ENCODE results near the gene DNAH1. TPM values are rescaled to one million over a fixed set of nuclear protein-coding genes. Genes with fewer than 3 reads are reported as not detected.
A peak's percentile ranks its signal among the peaks of the same experiment; 100 is the strongest.

DNAH1 gene
- total and polyA plus RNA-seq, 2 of the 13 experiments (the other 11 are each of a cell fraction or from before 2014, with no cell fraction given) = 0.64 to 3.5 TPM

DNA sequence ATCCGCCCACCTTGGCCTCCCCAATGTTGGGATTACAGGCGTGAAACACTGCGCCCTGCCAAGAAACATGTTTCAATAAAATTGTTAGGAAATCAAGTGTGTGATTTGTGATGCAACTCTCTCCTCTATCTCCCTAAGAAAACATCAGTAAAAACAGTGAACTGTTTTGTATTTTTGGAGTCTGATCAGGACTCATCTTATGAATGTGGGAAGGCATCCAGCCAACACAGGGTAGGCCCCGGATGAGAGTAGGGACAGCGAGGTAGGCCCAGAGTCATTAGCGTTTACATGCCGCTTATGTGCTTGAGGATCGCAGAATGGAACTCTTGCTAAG, 29.4 kb upstream of the DNAH1 start (continued):
- TF ChIP-seq, protein P1, sequence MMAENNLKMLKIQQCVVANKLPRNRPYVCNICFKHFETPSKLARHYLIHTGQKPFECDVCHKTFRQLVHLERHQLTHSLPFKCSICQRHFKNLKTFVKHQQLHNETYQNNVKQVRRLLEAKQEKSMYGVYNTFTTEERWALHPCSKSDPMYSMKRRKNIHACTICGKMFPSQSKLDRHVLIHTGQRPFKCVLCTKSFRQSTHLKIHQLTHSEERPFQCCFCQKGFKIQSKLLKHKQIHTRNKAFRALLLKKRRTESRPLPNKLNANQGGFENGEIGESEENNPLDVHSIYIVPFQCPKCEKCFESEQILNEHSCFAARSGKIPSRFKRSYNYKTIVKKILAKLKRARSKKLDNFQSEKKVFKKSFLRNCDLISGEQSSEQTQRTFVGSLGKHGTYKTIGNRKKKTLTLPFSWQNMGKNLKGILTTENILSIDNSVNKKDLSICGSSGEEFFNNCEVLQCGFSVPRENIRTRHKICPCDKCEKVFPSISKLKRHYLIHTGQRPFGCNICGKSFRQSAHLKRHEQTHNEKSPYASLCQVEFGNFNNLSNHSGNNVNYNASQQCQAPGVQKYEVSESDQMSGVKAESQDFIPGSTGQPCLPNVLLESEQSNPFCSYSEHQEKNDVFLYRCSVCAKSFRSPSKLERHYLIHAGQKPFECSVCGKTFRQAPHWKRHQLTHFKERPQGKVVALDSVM (CRISPR knock-in tag; IDR thresholded peaks at IDR 0.05) = peak; percentile 41
- TF ChIP-seq PHF8 (CRISPR knock-in tag; IDR thresholded peaks at IDR 0.05) (peak; percentile 29; the same call in 1 of the 2 replicates), CEBPB (IDR thresholded peaks at IDR 0.05; ENCODE audit: borderline replicate concordance, low read depth, low read length) (peak; percentile 76), SMAD3 (CRISPR knock-in tag; IDR thresholded peaks at IDR 0.05) (peak; percentile 24; the same call in 1 of the 2 replicates), ZNF337 (CRISPR knock-in tag; IDR thresholded peaks at IDR 0.05; ENCODE audit: borderline replicate concordance, low read depth) (no peak), KDM6A (CRISPR knock-in tag; IDR thresholded peaks at IDR 0.05; ENCODE audit: low read depth) (peak; percentile 24; the same call in 1 of the 2 replicates), MED1 (CRISPR knock-in tag; IDR thresholded peaks at IDR 0.05) (0 out of 2 replicates have a peak, but pooled peaks have one; percentile 20)
- TF ChIP-seq, protein P2, sequence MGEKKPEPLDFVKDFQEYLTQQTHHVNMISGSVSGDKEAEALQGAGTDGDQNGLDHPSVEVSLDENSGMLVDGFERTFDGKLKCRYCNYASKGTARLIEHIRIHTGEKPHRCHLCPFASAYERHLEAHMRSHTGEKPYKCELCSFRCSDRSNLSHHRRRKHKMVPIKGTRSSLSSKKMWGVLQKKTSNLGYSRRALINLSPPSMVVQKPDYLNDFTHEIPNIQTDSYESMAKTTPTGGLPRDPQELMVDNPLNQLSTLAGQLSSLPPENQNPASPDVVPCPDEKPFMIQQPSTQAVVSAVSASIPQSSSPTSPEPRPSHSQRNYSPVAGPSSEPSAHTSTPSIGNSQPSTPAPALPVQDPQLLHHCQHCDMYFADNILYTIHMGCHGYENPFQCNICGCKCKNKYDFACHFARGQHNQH (CRISPR knock-in tag; IDR thresholded peaks at IDR 0.05) = no peak
- TF ChIP-seq, protein P3, sequence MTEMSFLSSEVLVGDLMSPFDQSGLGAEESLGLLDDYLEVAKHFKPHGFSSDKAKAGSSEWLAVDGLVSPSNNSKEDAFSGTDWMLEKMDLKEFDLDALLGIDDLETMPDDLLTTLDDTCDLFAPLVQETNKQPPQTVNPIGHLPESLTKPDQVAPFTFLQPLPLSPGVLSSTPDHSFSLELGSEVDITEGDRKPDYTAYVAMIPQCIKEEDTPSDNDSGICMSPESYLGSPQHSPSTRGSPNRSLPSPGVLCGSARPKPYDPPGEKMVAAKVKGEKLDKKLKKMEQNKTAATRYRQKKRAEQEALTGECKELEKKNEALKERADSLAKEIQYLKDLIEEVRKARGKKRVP (CRISPR knock-in tag; IDR thresholded peaks at IDR 0.05) = 0 out of 4 replicates have a peak, but pooled peaks of 1 of the 2 experiments have one; percentile 17
- TF ChIP-seq, protein P4, sequence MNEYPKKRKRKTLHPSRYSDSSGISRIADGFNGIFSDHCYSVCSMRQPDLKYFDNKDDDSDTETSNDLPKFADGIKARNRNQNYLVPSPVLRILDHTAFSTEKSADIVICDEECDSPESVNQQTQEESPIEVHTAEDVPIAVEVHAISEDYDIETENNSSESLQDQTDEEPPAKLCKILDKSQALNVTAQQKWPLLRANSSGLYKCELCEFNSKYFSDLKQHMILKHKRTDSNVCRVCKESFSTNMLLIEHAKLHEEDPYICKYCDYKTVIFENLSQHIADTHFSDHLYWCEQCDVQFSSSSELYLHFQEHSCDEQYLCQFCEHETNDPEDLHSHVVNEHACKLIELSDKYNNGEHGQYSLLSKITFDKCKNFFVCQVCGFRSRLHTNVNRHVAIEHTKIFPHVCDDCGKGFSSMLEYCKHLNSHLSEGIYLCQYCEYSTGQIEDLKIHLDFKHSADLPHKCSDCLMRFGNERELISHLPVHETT (CRISPR knock-in tag; conservative IDR thresholded peaks at IDR 0.05) = 0 out of 2 replicates have a peak, but pooled peaks have one; percentile 43
- TF ChIP-seq, protein P5, sequence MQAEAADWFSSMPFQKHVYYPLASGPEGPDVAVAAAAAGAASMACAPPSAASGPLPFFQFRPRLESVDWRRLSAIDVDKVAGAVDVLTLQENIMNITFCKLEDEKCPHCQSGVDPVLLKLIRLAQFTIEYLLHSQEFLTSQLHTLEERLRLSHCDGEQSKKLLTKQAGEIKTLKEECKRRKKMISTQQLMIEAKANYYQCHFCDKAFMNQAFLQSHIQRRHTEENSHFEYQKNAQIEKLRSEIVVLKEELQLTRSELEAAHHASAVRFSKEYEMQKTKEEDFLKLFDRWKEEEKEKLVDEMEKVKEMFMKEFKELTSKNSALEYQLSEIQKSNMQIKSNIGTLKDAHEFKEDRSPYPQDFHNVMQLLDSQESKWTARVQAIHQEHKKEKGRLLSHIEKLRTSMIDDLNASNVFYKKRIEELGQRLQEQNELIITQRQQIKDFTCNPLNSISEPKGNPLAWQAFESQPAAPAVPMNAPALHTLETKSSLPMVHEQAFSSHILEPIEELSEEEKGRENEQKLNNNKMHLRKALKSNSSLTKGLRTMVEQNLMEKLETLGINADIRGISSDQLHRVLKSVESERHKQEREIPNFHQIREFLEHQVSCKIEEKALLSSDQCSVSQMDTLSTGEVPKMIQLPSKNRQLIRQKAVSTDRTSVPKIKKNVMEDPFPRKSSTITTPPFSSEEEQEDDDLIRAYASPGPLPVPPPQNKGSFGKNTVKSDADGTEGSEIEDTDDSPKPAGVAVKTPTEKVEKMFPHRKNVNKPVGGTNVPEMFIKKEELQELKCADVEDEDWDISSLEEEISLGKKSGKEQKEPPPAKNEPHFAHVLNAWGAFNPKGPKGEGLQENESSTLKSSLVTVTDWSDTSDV (CRISPR knock-in tag; IDR thresholded peaks at IDR 0.05) = no peak
